NOMO-1 (cell line): ENCODE data around the gene EIF4B.

Experiments
- DNase-seq, 2 experiments: peaks; one replicate each; lab custom pipeline; 2025; ENCODE audit not compliant: unreplicated experiment in 2 of 2; lab: John Stamatoyannopoulos, UW

Gene EIF4B

DNA sequence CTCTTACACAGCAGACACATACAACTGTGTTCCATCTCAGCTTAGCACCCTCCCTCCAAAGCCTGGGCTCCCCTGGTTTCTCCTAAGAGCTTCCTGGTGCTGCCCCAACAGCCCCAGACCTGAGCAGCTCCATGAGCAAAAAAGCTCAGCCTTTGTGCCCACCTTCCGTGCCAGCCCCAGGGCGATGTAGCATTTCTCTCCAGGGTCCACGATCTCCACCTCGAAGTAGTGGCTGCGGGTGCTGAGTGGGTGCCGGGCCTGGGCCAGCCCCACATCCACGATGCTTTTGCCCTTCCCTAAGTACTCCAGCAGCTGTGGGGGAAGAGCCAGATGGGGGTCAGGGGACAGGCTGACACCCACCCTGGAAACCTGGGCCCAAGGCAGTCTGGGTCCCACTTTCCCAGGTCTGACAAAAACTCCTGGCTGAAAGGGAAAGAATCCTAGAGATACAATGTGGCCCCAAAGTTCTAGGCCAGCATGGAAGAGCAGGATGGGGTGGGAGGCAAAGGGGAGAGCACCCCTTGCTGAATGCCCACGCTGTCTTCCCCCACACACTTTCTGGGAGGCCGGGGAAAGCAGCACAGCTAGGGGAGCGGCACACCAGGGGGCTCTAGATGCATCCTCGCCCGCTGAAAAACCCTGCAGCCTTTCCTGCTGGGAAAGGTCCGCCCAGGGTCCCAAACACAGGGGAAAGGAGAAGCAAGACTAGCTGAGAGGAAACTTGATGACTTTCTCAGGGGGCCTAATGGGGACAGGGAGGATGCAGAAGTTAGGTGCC is 61.9 kb downstream of the EIF4B start:
- no peak for DNase-seq

- no peak for DNase-seq
Observed at GRCh38 chr12:53068811-53069585, 62.7 kb downstream of the EIF4B start.

GRCh38 chr12:53069621-53070410 is 63.6 kb downstream of the EIF4B start:
- DNase-seq: no peak

DNA sequence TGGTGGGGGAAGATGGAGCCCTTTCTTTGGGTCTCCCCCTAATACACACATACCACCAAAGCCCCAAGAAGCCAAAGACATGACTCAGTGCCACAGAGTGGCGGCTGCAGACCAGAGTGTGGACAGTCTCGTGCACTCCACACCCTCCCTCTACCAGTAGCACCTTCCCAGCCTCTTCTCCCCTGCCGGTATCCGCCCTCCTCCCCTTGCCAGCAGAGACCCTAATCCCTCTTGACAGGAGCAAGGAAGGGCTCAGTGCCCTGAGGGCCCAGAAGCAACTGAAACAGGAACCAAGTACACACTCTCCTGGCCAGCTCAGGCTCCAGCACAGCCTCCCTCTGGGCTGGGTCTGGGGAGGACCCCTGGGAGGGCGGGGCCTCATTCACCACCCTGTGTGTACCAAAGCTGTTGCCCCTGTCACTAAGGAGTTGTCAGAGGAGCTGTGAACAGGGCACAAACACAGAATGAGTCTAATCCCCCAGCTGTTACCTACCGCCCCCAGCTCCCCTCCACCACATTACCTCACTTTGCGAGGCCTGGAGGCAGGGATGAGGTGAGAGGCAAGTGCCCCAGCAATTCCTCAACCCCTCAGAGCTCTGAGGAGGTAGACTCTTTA is 64.7 kb downstream of the EIF4B start:
- DNase-seq: no peak

GRCh38 chr12:53071591-53072551 is 65.6 kb downstream of the EIF4B start:
- DNase-seq: no peak

DNA sequence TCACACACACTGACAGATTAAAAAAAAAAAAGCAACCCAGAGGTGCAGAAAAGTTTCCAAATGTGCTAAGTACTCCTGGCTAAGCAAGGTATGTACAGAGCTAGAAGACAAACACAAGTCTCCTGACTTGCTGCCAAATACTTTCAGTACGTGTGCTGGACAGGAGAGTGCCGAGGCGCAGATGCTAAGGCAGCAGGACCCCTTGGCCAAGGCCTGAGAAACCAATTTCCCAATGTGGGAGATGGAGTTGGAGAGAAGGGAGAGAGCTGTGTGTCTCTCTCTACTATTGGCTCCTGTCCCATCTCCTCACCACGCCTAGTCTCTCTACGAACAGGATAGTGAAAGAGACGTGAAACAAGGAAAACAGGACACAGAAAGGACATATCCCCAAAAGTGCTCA is 67.6 kb downstream of the EIF4B start:
- no peak for DNase-seq

DNA sequence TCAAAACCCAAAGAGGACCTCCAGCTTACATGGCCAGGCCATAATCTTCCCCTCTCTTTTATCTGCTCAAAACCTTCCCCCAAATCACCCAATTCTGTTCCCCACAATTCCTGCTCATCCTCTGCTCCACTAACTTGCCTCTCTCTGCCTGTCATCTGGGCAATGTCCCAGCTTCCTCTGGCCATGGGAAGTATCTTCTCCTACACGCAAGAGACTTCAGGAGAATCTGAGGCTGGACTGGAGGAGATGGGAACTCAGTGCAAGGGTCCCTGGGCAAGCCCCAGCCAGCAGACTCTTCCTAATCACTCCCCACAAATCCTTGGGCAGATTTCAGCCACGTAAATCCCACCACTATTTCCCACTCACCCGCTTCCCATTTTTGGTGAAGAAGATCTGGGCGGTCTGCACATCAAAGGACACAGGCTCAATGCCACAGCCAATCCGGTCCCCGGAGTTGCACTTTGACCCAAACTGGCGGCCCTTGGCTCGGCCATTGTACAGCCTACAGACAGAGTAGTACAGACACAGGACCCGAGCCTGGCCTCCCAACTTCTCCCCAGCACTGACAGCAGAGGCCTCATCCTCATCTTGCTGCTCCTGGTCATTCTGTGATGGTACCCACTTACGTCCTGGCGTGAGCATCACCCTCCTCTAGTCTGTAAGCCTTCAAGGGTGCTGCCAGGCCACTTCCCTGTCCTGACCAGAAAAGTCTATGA is 68.2 kb downstream of the EIF4B start:
- DNase-seq: no peak

GRCh38 chr12:53074999-53075370 is 68.7 kb downstream of the EIF4B start:
- DNase-seq: no peak

- no peak for DNase-seq
Observed at GRCh38 chr12:53076461-53076860, 70.2 kb downstream of the EIF4B start.

GRCh38 chr12:53077030-53077429 is 70.8 kb downstream of the EIF4B start:
- DNase-seq: no peak

GRCh38 chr12:53078425-53079225 is 72.4 kb downstream of the EIF4B start:
- no peak for DNase-seq

DNA sequence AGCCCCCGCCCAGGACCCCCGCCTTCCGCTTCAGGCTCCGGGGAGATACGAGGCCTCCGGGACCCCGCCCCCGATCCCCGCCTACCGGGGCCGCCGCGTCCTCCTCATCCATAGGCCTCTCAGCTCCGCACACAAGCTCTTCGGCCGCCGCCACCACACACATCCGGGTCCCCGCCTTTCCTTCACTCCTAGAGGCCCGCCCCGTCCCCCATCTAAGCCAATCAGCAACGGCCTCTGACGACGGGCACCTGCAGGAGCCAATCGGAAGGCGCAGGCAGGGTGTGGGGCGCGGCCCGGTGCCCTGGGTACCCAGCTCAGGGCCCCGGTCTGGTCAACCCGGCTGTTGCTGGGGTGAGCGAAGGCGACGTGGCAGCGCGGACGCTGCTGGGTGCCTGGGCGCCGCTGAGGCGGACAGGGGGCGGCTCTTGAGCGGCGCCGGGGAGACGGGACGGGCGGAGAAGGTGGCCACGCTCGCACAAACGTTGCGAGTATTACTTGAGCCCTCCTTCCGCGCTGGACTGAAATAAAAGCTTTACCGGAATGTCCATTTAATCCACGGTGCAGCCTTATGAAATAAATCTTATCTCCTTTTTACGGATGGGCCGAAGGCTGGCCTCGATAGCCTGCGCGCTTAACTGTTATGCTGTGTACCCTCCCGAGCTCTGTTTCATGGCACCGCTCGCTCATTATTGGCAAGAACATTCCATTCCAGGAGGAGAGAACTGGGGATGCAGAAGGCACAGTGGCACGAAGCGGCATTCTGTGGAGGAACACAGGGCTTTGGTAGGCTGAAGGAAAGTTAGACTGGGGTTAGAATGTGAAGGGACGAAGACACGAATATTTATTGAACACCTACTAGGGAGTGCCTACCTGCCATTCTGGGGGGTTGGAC is 73.2 kb downstream of the EIF4B start, which contains the start of gene SPRYD3:
Gene SPRYD3, minus strand, starts transcription at position 165 of the 892 bp plus-strand sequence. Its CDS starts 57 bp downstream, at position 108.
- peak; percentile 91 to 96 for DNase-seq

- no peak for DNase-seq
Observed at GRCh38 chr12:53082637-53083175, 76.5 kb downstream of the EIF4B start.

GRCh38 chr12:53086361-53086760 is 80.1 kb downstream of the EIF4B start:
- no peak for DNase-seq

DNA sequence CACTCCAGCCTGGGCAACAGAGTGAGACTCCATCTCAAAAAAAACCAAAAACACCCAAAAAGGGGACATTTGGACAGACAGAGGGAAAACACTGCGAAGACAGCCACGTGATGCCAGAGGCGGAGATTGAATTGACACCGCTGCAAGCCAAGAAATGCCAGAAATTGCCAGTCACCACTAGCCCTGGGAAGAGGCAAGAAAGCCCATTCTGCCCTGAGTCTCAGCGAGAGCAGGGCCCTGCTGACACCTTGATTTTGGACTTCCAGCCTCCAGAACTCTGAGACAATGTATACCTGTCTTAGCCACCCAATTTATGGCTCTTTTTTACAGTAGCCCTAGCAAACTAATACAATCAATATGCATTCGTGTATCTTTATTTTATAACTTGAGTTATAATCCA is 83.8 kb downstream of the EIF4B start:
- DNase-seq: no peak

DNA sequence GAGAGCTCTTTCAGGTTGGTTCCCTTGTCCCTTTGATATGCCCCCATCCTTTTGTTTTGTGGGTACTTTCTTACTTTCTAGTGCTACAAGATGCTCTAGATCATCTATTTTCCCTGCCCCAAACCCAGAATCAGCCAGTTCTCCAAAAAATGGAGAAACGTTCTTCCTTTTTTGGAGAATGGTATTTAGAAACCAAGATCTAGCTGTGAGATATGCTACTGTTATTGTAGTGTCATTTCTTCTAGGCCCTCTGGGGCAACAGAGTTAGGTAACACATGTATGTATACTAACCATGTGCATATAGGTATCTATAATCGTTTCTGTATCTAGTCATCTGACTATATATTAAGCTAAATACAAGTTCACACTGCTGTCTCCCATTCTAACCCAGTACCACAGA is 84.3 kb downstream of the EIF4B start:
- DNase-seq: no peak

- DNase-seq: no peak
Observed at GRCh38 chr12:53091756-53092155, 85.5 kb downstream of the EIF4B start.
